HEK293 (cell line): ENCODE measurements around the gene NFS1.
A peak's percentile ranks its signal among the peaks of the same experiment; 100 is the strongest.

Source experiments
- BCL11A ChIP-seq: fragments of 450-650 bp; formaldehyde crosslinking; IDR thresholded peaks from 2 replicates; pipeline ENCODE4 v1.5.1; 2016; ENCODE audit warnings: low read depth, missing biosample characterization, missing genetic modification characterization
- EGR2 ChIP-seq: fragments of 450-650 bp; formaldehyde crosslinking; IDR thresholded peaks from 2 replicates; pipeline ENCODE4 v1.5.1; 2016; ENCODE audit warnings: low read depth, missing biosample characterization, missing genetic modification characterization
- IKZF3 ChIP-seq: fragments of 450-650 bp; IDR thresholded peaks from 2 replicates; pipeline ENCODE4 v1.5.0; 2018; ENCODE audit warnings: missing biosample characterization, mild to moderate bottlenecking, missing genetic modification characterization, moderate library complexity
- KLF9 ChIP-seq: fragments of 450-650 bp; formaldehyde crosslinking; IDR thresholded peaks from 2 replicates; pipeline ENCODE4 v1.5.1; 2016; ENCODE audit warnings: missing biosample characterization, missing genetic modification characterization, low read depth
- OSR2 ChIP-seq: fragments of 450-650 bp; formaldehyde crosslinking; IDR thresholded peaks from 2 replicates; pipeline ENCODE4 v1.5.1; 2016; ENCODE audit warnings: missing biosample characterization, missing genetic modification characterization
- SP7 ChIP-seq: fragments of 450-650 bp; formaldehyde crosslinking; IDR thresholded peaks from 2 replicates; pipeline ENCODE4 v1.5.1; 2016; ENCODE audit warnings: missing biosample characterization, missing genetic modification characterization
- WT1 ChIP-seq: fragments of 450-650 bp; formaldehyde crosslinking; IDR thresholded peaks from 2 replicates; pipeline ENCODE4 v1.5.1; 2016; ENCODE audit warnings: missing biosample characterization, missing genetic modification characterization
- ZNF112 ChIP-seq: fragments of 450-650 bp; formaldehyde crosslinking; IDR thresholded peaks from 2 replicates; pipeline ENCODE4 v1.5.0; 2017; ENCODE audit warnings: missing biosample characterization, missing genetic modification characterization
- ZNF155 ChIP-seq: fragments of 450-650 bp; formaldehyde crosslinking; IDR thresholded peaks from 2 replicates; pipeline ENCODE4 v1.5.1; 2016; ENCODE audit warnings: missing biosample characterization, missing genetic modification characterization
- ZNF169 ChIP-seq: fragments of 450-650 bp; formaldehyde crosslinking; IDR thresholded peaks from 2 replicates; pipeline ENCODE4 v1.5.1; 2016; ENCODE audit warnings: missing biosample characterization, missing genetic modification characterization
- ZNF202 ChIP-seq: fragments of 450-650 bp; formaldehyde crosslinking; IDR thresholded peaks from 2 replicates; pipeline ENCODE4 v1.5.1; 2016; ENCODE audit warnings: missing biosample characterization, missing genetic modification characterization, borderline replicate concordance
- ZNF214 ChIP-seq: fragments of 450-650 bp; formaldehyde crosslinking; IDR thresholded peaks from 2 replicates; pipeline ENCODE4 v1.5.1; 2017; ENCODE audit warnings: missing biosample characterization, mild to moderate bottlenecking, missing genetic modification characterization, borderline replicate concordance
- ZNF292 ChIP-seq: fragments of 450-650 bp; formaldehyde crosslinking; IDR thresholded peaks from 2 replicates; pipeline ENCODE4 v1.5.1; 2016; ENCODE audit warnings: low read depth, missing biosample characterization, missing genetic modification characterization, borderline replicate concordance
- ZNF324 ChIP-seq: fragments of 450-650 bp; formaldehyde crosslinking; IDR thresholded peaks from 2 replicates; pipeline ENCODE4 v1.5.1; 2016; ENCODE audit warnings: missing biosample characterization, missing genetic modification characterization
- ZNF350 ChIP-seq: fragments of 450-650 bp; formaldehyde crosslinking; IDR thresholded peaks from 2 replicates; pipeline ENCODE4 v1.5.0; 2017; ENCODE audit warnings: missing biosample characterization, mild to moderate bottlenecking, missing genetic modification characterization
- ZNF510 ChIP-seq: fragments of 450-650 bp; formaldehyde crosslinking; IDR thresholded peaks from 2 replicates; pipeline ENCODE4 v1.5.1; 2018; ENCODE audit warnings: mild to moderate bottlenecking, missing genetic modification characterization, missing biosample characterization; ENCODE audit not compliant: insufficient replicate concordance
- ZNF596 ChIP-seq: fragments of 450-650 bp; IDR thresholded peaks from 2 replicates; pipeline ENCODE4 v1.5.0; 2018; ENCODE audit warnings: missing biosample characterization, mild to moderate bottlenecking, missing genetic modification characterization, moderate library complexity
- ZNF610 ChIP-seq: fragments of 450-650 bp; formaldehyde crosslinking; IDR thresholded peaks from 2 replicates; pipeline ENCODE4 v1.5.1; 2016; ENCODE audit warnings: missing biosample characterization, missing genetic modification characterization, borderline replicate concordance
- ZNF624 ChIP-seq: fragments of 450-650 bp; formaldehyde crosslinking; IDR thresholded peaks from 2 replicates; pipeline ENCODE4 v1.5.1; 2017; ENCODE audit warnings: missing biosample characterization, missing genetic modification characterization
- ZNF664 ChIP-seq: fragments of 450-650 bp; formaldehyde crosslinking; IDR thresholded peaks from 2 replicates; pipeline ENCODE4 v1.5.1; 2016; ENCODE audit warnings: missing biosample characterization, missing genetic modification characterization
- ZNF76 ChIP-seq: fragments of 450-650 bp; formaldehyde crosslinking; IDR thresholded peaks from 2 replicates; pipeline ENCODE4; 2016; ENCODE audit warnings: low read depth, missing biosample characterization, missing genetic modification characterization, borderline replicate concordance
- ZNF776 ChIP-seq: fragments of 450-650 bp; formaldehyde crosslinking; IDR thresholded peaks from 2 replicates; pipeline ENCODE4 v1.5.0; 2017; ENCODE audit warnings: missing biosample characterization, missing genetic modification characterization, borderline replicate concordance
- ZNF791 ChIP-seq: fragments of 450-650 bp; formaldehyde crosslinking; IDR thresholded peaks from 2 replicates; pipeline ENCODE4 v1.5.1; 2016; ENCODE audit warnings: missing biosample characterization, missing genetic modification characterization
- TF ChIP-seq, protein P1 (sequence below): fragments of 450-650 bp; formaldehyde crosslinking; IDR thresholded peaks from 2 replicates; pipeline ENCODE4 v1.5.1; 2016; ENCODE audit warnings: missing biosample characterization, missing genetic modification characterization
- TF ChIP-seq, protein P2 (sequence below): fragments of 450-650 bp; formaldehyde crosslinking; IDR thresholded peaks from 2 replicates; pipeline ENCODE4 v1.5.1; 2016; ENCODE audit warnings: missing biosample characterization, missing genetic modification characterization
- TF ChIP-seq, protein P3 (sequence below): fragments of 450-650 bp; IDR thresholded peaks from 2 replicates; pipeline ENCODE4 v1.5.1; 2018; ENCODE audit warnings: missing biosample characterization, missing genetic modification characterization
- TF ChIP-seq, protein P4 (sequence below): fragments of 450-650 bp; formaldehyde crosslinking; IDR thresholded peaks from 2 replicates; pipeline ENCODE4 v1.5.1; 2016; ENCODE audit warnings: missing biosample characterization, missing genetic modification characterization
- TF ChIP-seq, protein P5 (sequence below): fragments of 450-650 bp; formaldehyde crosslinking; IDR thresholded peaks from 2 replicates; pipeline ENCODE4 v1.5.0; 2017; ENCODE audit warnings: missing biosample characterization, missing genetic modification characterization, borderline replicate concordance

The NFS1 gene

DNA sequence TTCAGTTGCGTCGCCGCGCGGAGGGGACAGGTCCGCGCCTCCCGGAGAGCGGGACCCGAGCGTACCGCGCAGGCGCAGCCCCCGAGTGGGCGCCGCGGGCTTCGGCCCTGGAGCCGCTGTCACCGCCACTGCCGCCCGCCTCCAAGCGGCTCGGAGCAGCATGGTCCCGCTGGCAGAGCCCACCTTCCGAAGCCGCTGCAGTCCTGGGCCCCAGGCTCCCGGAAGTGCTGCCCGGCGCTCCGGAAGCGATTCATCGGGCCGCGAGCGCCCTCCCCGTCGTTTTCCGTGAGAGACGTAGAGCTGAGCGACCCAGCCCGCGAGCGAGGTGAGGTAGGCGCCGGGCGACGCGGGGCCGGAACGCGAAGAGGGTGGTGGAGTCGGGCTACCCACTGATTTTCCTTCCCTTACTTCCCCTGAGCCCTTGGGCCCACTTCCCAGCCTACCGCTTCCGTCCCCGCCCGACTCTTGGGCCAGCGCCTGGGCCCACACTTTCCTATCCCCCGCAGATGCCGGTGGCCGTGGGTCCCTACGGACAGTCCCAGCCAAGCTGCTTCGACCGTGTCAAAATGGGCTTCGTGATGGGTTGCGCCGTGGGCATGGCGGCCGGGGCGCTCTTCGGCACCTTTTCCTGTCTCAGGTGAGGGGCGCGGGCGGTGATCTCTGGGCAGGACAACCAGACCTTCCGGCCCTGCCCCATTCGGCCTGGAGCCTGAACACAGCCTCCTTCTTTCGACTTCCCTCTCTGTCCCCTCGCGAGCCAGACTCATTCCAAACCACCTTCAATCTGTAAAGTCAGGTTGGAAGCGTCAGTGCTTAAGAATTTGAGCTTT is at the start of gene NFS1, which contains the start of gene ROMO1 (continued):
- TF ChIP-seq, protein P1, sequence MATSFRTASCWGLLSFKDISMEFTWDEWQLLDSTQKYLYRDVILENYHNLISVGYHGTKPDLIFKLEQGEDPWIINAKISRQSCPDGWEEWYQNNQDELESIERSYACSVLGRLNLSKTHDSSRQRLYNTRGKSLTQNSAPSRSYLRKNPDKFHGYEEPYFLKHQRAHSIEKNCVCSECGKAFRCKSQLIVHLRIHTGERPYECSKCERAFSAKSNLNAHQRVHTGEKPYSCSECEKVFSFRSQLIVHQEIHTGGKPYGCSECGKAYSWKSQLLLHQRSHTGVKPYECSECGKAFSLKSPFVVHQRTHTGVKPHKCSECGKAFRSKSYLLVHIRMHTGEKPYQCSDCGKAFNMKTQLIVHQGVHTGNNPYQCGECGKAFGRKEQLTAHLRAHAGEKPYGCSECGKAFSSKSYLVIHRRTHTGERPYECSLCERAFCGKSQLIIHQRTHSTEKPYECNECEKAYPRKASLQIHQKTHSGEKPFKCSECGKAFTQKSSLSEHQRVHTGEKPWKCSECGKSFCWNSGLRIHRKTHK (tag by site-specific recombination), result no peak
- TF ChIP-seq EGR2 (tag by site-specific recombination) (peak; percentile 85), SP7 (tag by site-specific recombination) (peak; percentile 74), ZNF776 (no peak), ZNF169 (tag by site-specific recombination) (no peak), ZNF791 (tag by site-specific recombination) (no peak), ZNF350 (no peak), ZNF324 (tag by site-specific recombination) (peak; percentile 81; the same call in 1 of the 2 replicates), ZNF624 (tag by site-specific recombination) (no peak), OSR2 (no peak; the same call in 1 of the 2 replicates), IKZF3 (tag by site-specific recombination) (0 out of 2 replicates have a peak, but pooled peaks have one; percentile 19), ZNF510 (no peak), ZNF155 (tag by site-specific recombination) (no peak), ZNF292 (tag by site-specific recombination) (no peak), ZNF76 (peak; percentile 90), ZNF214 (no peak), BCL11A (tag by site-specific recombination) (peak; percentile 64; the same call in 1 of the 2 replicates), ZNF112 (no peak), KLF9 (tag by site-specific recombination) (peak; percentile 50; the same call in 1 of the 2 replicates), WT1 (tag by site-specific recombination) (peak; percentile 51), ZNF202 (tag by site-specific recombination) (no peak), ZNF664 (no peak), ZNF596 (tag by site-specific recombination) (no peak), ZNF610 (no peak; the same call in 1 of the 2 replicates)
- TF ChIP-seq, protein P2, sequence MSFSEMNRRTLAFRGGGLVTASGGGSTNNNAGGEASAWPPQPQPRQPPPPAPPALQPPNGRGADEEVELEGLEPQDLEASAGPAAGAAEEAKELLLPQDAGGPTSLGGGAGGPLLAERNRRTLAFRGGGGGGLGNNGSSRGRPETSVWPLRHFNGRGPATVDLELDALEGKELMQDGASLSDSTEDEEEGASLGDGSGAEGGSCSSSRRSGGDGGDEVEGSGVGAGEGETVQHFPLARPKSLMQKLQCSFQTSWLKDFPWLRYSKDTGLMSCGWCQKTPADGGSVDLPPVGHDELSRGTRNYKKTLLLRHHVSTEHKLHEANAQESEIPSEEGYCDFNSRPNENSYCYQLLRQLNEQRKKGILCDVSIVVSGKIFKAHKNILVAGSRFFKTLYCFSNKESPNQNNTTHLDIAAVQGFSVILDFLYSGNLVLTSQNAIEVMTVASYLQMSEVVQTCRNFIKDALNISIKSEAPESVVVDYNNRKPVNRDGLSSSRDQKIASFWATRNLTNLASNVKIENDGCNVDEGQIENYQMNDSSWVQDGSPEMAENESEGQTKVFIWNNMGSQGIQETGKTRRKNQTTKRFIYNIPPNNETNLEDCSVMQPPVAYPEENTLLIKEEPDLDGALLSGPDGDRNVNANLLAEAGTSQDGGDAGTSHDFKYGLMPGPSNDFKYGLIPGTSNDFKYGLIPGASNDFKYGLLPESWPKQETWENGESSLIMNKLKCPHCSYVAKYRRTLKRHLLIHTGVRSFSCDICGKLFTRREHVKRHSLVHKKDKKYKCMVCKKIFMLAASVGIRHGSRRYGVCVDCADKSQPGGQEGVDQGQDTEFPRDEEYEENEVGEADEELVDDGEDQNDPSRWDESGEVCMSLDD (tag by site-specific recombination), result no peak; the same call in 1 of the 2 replicates
- TF ChIP-seq, protein P3, sequence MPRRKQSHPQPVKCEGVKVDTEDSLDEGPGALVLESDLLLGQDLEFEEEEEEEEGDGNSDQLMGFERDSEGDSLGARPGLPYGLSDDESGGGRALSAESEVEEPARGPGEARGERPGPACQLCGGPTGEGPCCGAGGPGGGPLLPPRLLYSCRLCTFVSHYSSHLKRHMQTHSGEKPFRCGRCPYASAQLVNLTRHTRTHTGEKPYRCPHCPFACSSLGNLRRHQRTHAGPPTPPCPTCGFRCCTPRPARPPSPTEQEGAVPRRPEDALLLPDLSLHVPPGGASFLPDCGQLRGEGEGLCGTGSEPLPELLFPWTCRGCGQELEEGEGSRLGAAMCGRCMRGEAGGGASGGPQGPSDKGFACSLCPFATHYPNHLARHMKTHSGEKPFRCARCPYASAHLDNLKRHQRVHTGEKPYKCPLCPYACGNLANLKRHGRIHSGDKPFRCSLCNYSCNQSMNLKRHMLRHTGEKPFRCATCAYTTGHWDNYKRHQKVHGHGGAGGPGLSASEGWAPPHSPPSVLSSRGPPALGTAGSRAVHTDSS, result no peak
- TF ChIP-seq, protein P4, sequence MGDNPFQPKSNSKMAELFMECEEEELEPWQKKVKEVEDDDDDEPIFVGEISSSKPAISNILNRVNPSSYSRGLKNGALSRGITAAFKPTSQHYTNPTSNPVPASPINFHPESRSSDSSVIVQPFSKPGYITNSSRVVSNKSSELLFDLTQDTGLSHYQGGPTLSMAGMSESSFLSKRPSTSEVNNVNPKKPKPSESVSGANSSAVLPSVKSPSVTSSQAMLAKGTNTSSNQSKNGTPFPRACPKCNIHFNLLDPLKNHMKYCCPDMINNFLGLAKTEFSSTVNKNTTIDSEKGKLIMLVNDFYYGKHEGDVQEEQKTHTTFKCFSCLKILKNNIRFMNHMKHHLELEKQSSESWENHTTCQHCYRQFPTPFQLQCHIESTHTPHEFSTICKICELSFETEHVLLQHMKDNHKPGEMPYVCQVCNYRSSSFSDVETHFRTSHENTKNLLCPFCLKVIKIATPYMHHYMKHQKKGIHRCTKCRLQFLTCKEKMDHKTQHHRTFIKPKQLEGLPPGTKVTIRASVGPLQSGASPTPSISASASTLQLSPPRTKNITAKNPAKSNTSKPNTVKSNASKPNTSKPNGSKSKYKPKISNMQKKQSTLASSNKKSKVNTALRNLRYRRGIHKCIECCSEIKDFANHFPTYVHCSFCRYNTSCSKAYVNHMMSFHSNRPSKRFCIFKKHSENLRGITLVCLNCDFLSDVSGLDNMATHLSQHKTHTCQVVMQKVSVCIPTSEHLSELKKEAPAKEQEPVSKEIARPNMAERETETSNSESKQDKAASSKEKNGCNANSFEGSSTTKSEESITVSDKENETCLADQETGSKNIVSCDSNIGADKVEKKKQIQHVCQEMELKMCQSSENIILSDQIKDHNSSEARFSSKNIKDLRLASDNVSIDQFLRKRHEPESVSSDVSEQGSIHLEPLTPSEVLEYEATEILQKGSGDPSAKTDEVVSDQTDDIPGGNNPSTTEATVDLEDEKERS, result 0 out of 2 replicates have a peak, but pooled peaks have one; percentile 55
- TF ChIP-seq, protein P5, sequence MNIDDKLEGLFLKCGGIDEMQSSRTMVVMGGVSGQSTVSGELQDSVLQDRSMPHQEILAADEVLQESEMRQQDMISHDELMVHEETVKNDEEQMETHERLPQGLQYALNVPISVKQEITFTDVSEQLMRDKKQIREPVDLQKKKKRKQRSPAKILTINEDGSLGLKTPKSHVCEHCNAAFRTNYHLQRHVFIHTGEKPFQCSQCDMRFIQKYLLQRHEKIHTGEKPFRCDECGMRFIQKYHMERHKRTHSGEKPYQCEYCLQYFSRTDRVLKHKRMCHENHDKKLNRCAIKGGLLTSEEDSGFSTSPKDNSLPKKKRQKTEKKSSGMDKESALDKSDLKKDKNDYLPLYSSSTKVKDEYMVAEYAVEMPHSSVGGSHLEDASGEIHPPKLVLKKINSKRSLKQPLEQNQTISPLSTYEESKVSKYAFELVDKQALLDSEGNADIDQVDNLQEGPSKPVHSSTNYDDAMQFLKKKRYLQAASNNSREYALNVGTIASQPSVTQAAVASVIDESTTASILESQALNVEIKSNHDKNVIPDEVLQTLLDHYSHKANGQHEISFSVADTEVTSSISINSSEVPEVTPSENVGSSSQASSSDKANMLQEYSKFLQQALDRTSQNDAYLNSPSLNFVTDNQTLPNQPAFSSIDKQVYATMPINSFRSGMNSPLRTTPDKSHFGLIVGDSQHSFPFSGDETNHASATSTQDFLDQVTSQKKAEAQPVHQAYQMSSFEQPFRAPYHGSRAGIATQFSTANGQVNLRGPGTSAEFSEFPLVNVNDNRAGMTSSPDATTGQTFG, result no peak
